ENCODE results near the gene CLEC2L. TPM values are rescaled to one million over a fixed set of nuclear protein-coding genes. Genes with fewer than 3 reads are reported as not detected.

Gene CLEC2L
- total RNA-seq, 2 experiments from 2014 or later = not detected

DNA sequence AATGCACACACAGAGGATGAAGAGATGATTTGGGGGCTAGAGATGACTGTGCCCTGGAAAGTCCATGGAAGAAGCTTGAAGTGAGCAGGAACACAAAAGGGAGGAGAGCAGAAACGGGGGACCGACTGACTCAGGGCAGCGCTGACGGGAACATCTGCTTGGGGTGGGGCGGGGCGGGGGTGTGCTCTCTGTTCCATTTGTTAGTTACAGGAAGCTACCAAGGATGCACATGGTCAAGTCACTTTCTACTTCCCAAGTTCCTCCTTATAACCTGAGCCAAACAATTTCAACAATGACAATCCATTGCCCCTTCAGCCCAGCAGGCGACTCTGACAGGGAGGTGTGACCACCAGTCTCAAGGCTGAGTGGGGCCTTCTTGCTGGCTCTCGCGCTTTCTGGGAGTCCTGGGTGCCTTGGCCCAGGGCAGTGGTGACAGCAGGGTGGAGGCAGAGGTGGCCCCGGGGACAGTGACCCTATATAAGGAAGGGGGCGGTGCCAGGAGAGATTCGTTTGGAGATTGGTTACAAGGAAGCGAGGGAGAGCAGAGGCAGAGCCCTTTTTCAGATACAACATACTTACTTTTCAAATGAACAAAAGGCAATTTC, 39.6 kb downstream of the CLEC2L start:
- Mint-ChIP-seq H3K9me3 (peaks cover 5% of the 10 kb centered on the region), H3K27ac (no peak overlapping the region), H3K4me3 (no peak overlapping the region), H3K4me1 (ENCODE audit: low read depth) (peaks cover 9% of the 10 kb centered on the region), H3K27me3 (ENCODE audit: low read depth) (no peaks in the 10 kb centered on the region), H3K36me3 (ENCODE audit: low read depth) (peaks cover 7% of the 10 kb centered on the region)
- CTCF ChIA-PET = no interaction called here
- no peak for DNase-seq
- intact Hi-C loops (cut with micrococcal nuclease) = no loop called here

DNA sequence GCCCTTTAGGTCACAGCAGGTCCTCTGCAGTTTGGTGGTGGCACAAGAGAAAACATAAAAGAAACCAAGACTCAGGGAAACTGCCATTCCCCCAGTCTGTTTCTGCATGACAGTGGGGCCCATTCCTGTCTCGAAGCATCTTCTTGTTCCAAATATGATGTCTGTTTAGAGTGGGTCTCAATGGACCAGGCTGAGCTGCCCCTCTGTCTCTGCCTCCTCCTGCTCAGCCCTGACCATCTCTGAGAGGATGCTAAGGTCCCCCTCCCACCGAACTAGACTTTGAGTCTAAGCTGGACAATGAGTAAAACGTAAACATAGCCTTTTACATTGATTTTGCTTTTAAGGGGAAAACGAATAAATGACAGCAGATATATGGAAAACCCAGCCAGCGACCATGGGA, 40.4 kb downstream of the CLEC2L start:
- intact Hi-C loops (cut with micrococcal nuclease) = no loop called here
- Mint-ChIP-seq H3K4me1 (ENCODE audit: low read depth) (peaks cover 9% of the 10 kb centered on the region), H3K27ac (no peak overlapping the region), H3K9me3 (peaks cover 5% of the 10 kb centered on the region), H3K4me3 (no peak overlapping the region), H3K36me3 (ENCODE audit: low read depth) (peaks cover 9% of the 10 kb centered on the region), H3K27me3 (ENCODE audit: low read depth) (no peaks in the 10 kb centered on the region)
- CTCF ChIA-PET = no interaction called here
- no peak for DNase-seq

DNA sequence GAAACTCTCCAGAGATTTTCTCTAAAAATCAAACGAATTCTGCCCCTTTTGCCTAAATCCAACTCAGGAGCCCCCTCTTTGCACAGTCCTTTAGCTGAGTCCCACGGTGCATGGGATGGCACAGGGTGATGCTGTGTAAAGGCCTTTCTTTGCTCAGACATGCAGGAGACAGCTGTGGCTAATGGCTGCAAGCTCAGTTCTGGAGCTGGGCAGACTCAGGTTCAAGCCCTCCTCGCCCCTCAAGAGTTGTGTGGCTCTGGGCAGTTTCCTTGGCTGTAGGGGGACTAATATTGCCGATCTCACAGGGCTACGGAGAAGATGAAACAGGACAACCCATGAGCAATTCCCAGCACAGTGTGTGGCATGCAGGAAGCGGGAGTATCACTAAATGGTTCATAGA, 42.6 kb downstream of the CLEC2L start:
- Mint-ChIP-seq H3K4me1 (ENCODE audit: low read depth) (peaks cover 9% of the 10 kb centered on the region), H3K9me3 (no peaks in the 10 kb centered on the region), H3K36me3 (ENCODE audit: low read depth) (peaks cover 7% of the 10 kb centered on the region), H3K27me3 (ENCODE audit: low read depth) (no peaks in the 10 kb centered on the region), H3K4me3 (no peak overlapping the region), H3K27ac (no peak overlapping the region)
- CTCF ChIA-PET = interaction anchor here (0.7 kb wide), 1 partner anchor 131 kb away, joined by 3 read pairs; no protein-coding TSS in a partner anchor
- intact Hi-C loops (cut with micrococcal nuclease) = no loop called here
- no peak for DNase-seq

DNA sequence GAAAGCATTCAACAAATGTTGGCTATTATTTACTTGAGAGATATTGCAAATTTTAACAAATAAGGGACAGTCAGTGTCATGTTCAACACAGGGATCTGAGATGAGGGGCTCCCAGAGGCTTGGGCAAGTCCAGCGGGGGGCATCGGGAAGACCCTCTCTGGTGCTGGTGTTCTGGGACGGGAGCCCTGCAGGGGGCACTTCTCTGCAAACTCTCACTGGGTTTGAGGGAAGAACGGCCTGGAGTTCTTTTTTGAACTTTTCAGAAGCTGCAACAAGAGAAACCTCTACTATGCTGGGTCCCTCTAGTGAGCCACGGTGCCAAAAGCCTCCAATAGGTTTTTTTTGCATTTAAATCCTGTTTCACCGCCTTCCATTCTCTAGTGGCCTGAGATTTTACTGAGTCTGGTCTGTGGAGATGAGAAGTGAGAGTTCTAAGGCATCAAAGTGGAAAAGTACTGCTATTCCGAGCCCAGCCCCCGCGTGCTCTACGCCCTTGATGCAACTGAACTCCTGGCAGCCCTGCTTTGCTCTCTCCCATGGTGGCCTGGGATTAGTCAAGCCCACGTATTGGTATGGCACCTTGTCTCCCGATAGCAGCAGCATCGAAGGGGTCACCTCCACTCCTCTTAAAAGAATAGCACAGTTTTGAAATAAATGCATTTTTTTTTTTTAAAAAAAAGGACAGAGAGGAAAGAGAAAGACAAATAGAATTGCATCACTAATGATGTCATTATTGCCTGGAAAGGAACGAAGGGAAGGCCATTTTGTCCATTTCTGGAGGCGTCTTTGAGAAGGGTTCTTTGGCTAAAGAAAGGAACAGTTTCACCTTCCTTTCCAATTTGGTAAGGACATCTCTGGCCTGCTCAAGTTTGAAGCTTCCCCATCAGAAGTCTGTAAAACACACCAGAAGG, 43.5 kb downstream of the CLEC2L start:
- Mint-ChIP-seq H3K27me3 (ENCODE audit: low read depth) (no peaks in the 10 kb centered on the region), H3K4me3 (no peak overlapping the region), H3K4me1 (ENCODE audit: low read depth) (peaks cover 9% of the 10 kb centered on the region), H3K36me3 (ENCODE audit: low read depth) (peaks cover 9% of the 10 kb centered on the region), H3K27ac (no peak overlapping the region), H3K9me3 (no peaks in the 10 kb centered on the region)
- CTCF ChIA-PET = interaction anchor here (0.6 kb wide), 1 partner anchor 25 kb away, joined by 4 read pairs; no protein-coding TSS in a partner anchor
- intact Hi-C loops (cut with micrococcal nuclease) = no loop called here
- no peak for DNase-seq

DNA sequence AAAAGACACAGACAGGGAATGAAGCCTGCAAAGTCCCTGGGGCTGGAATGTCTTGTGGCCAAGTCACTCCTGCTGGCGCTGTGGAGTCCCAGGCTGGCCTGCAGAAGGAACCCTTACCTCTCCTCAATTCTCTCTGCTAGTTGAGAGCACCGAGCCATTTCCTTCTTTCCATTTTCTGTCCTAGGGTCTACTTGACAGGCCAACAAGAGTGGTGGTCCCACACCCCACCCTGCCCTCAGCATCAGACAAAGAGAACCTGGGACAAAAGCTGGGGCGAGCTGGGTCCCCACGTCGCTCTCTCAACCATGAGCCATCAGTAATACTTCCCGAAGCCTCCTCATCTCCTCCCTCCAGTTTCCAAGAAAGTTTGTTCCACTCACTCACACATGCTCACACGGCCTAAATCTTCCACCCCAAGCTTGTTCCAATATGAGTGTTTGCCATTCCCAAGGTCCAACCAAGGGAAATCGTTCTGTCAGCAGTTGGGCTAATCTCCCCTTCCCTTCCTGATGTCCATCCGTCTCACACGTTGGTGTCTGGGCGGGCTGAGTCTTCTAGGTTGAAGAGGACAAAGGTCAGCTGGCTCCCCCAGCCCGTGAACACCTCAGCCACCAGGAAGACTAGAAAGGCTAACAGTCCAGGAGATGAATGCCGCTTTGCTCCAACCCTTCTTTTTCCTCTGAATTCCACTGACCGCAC, 44.3 kb downstream of the CLEC2L start:
- Mint-ChIP-seq H3K4me1 (ENCODE audit: low read depth) (peaks cover 9% of the 10 kb centered on the region), H3K4me3 (no peak overlapping the region), H3K9me3 (no peaks in the 10 kb centered on the region), H3K27me3 (ENCODE audit: low read depth) (no peaks in the 10 kb centered on the region), H3K36me3 (ENCODE audit: low read depth) (peaks cover 8% of the 10 kb centered on the region), H3K27ac (no peak overlapping the region)
- CTCF ChIA-PET = interaction anchor here (0.6 to 0.9 kb wide), 2 partner anchors 26 to 67 kb away, joined by 3 to 4 read pairs; no protein-coding TSS in a partner anchor
- intact Hi-C loops (cut with micrococcal nuclease) = no loop called here
- DNase-seq = no peak

DNA sequence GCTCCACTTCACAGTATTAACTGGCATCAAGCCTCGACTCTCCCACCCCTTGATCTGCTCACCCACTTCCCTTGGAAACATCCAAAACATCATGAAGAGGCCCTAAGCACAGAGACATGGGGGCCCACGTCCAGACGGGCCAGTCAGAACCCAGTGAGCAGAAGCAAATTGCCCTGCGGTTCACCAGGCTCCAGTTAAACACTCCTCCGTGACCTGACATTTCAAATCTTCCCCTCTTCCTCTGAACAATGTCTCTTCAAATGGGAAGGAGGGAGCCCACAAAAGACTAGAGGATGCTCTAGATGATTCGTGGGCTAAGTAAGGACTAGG, 44.8 kb downstream of the CLEC2L start:
- no peak overlapping the region for H3K4me3 Mint-ChIP-seq
- CTCF ChIA-PET = interaction anchor here (0.9 kb wide), 1 partner anchor 68 kb away, joined by 3 read pairs; no protein-coding TSS in a partner anchor

DNA sequence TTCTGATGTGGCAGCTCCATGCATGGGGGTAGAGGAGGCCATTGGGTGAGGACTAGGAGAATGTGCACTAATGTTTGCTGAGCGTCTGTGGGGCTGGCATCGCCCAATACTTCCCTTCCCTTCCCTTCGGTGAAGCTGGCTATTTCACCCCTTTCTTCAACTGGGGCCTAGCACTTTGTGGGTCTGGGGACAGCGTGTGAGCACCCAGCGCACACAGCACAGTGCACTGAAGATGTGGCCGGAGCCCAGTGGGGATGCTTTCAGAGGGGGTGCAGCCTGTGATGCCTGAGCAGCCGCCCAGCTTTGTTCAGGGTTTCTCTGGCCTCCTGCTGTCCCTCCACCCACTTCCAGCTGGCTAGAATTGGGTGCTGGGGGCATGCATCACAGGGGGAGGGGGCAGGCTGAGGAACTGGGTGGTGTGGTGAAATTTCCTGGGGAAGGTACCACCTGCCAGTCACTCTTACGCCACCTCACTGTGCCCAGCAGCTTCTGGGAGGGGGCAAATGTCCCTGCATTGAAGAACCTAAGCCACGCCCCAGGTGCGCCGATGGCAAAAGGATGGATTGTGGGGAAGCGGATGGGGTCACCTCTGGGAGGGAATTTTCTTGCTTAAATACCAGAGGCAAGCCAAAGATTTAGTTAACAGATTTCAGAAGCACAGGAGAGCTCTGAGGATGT, 45.5 kb downstream of the CLEC2L start:
- CTCF ChIA-PET = interaction anchor here (0.9 kb wide), 1 partner anchor 69 kb away, joined by 3 read pairs; no protein-coding TSS in a partner anchor
- no peak overlapping the region for H3K27ac Mint-ChIP-seq
- no peaks in the 10 kb centered on the region for H3K27me3 Mint-ChIP-seq (ENCODE audit: low read depth)
- H3K9me3 Mint-ChIP-seq = no peaks in the 10 kb centered on the region
- H3K4me1 Mint-ChIP-seq (ENCODE audit: low read depth) = peaks cover 9% of the 10 kb centered on the region
- H3K4me3 Mint-ChIP-seq = no peak overlapping the region
- intact Hi-C loops (cut with micrococcal nuclease) = no loop called here
- H3K36me3 Mint-ChIP-seq (ENCODE audit: low read depth) = peaks cover 8% of the 10 kb centered on the region
- no peak for DNase-seq

More for the DNA sequence above, 44.8 kb downstream of the CLEC2L start:
- H3K36me3 Mint-ChIP-seq (ENCODE audit: low read depth) = peaks cover 8% of the 10 kb centered on the region
- no peaks in the 10 kb centered on the region for H3K9me3 Mint-ChIP-seq
- H3K27me3 Mint-ChIP-seq (ENCODE audit: low read depth) = no peaks in the 10 kb centered on the region
- no peak for DNase-seq
- intact Hi-C loops (cut with micrococcal nuclease) = no loop called here
- H3K27ac Mint-ChIP-seq = no peak overlapping the region
- peaks cover 9% of the 10 kb centered on the region for H3K4me1 Mint-ChIP-seq (ENCODE audit: low read depth)

DNA sequence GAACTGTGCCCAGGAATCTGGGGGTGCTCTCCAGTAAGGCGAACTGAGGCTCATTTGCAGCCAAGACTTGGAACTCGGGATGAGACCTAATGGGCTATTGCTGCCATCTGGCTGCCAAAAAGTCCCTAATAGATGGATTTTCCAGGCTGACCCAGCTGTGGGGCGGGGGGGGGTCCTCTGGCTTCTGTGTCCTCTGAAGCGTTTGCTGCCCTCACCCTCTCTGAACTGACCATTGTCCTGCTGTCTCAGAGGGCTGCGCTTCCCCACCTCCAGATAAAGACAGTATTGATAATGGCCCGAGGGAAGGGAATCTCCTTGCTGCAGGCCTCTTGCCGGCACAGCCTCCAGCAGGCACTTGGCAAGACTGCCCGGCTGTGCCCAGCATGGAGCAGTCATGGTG, 46.6 kb downstream of the CLEC2L start:
- intact Hi-C loops (cut with micrococcal nuclease) = no loop called here
- no peak for DNase-seq
- CTCF ChIA-PET = interaction anchor here (0.6 kb wide), 1 partner anchor 948 kb away, joined by 3 read pairs; no protein-coding TSS in a partner anchor
- H3K9me3 Mint-ChIP-seq = no peaks in the 10 kb centered on the region
- H3K27me3 Mint-ChIP-seq (ENCODE audit: low read depth) = no peaks in the 10 kb centered on the region
- peaks cover 9% of the 10 kb centered on the region for H3K4me1 Mint-ChIP-seq (ENCODE audit: low read depth)
- no peak overlapping the region for H3K27ac Mint-ChIP-seq
- no peak overlapping the region for H3K4me3 Mint-ChIP-seq
- H3K36me3 Mint-ChIP-seq (ENCODE audit: low read depth) = peaks cover 11% of the 10 kb centered on the region

DNA sequence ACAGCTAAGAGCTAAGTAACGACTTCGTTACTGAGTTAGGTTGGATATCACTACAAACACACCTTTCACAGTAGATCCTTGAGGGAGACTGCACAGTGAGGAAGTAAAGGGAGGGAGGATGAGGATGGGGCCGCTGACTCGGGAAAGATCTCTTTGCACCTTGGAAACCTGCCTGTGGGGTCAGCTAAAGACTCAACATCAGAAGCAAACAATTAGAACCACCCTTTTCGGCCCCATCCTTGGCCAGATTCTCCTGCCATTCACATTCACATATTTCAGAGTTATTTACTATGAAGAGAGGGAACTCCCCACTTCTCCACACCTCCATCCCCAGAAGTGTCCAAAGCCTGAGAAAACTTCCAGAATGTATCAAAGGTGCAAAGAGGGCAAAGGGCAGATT, 47.1 kb downstream of the CLEC2L start:
- intact Hi-C loops (cut with micrococcal nuclease) = no loop called here
- H3K9me3 Mint-ChIP-seq = no peaks in the 10 kb centered on the region
- CTCF ChIA-PET = interaction anchor here (0.6 kb wide), 1 partner anchor 947 kb away, joined by 3 read pairs; no protein-coding TSS in a partner anchor
- peaks cover 9% of the 10 kb centered on the region for H3K4me1 Mint-ChIP-seq (ENCODE audit: low read depth)
- H3K36me3 Mint-ChIP-seq (ENCODE audit: low read depth) = peaks cover 11% of the 10 kb centered on the region
- no peaks in the 10 kb centered on the region for H3K27me3 Mint-ChIP-seq (ENCODE audit: low read depth)
- H3K27ac Mint-ChIP-seq = no peak overlapping the region
- no peak overlapping the region for H3K4me3 Mint-ChIP-seq
- no peak for DNase-seq

DNA sequence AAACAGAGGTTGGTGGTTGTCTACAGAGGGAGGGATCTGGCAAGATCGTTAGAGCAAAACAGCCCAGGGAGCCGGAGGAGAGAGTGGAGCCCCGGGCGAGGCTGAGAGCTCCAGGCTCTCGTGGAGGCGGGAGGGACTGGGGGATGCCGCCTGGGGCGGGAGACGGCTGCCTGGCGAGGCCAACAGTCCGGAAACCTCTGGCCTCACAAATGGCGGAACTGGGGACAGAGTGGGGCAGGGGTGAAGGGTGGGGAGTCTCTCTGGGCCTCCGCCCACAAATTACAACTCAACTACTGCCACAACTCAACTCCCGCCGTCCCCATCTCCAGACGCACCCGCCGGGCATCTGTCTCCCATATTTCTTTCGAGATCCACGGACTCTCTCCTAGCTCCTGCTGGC, 47.7 kb downstream of the CLEC2L start:
- no peak overlapping the region for H3K4me3 Mint-ChIP-seq
- intact Hi-C loops (cut with micrococcal nuclease) = no loop called here
- CTCF ChIA-PET = no interaction called here
- no peaks in the 10 kb centered on the region for H3K27me3 Mint-ChIP-seq (ENCODE audit: low read depth)
- H3K27ac Mint-ChIP-seq = no peak overlapping the region
- no peak for DNase-seq
- peaks cover 6% of the 10 kb centered on the region for H3K4me1 Mint-ChIP-seq (ENCODE audit: low read depth)
- H3K9me3 Mint-ChIP-seq = no peaks in the 10 kb centered on the region
- peaks cover 11% of the 10 kb centered on the region for H3K36me3 Mint-ChIP-seq (ENCODE audit: low read depth)

DNA sequence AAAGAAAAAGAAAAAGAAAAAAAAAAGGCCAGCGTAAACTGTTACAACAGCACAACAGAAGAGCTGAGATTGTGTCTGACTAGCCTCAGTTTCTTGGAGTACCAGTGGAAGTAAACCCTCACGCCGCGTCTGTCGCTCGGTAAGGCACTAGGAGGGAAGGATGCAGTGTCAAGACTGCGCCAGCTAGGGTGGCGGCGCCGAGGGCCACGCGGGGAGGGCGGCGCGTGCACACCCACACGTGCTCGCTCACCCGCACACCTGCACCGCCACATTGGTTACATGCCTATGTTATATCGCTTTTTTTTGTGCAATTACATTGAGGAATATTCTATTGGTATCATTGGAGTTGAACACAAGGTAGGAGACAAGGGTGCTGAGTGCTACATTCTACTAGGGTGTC, 48.2 kb downstream of the CLEC2L start:
- peaks cover 5% of the 10 kb centered on the region for H3K4me1 Mint-ChIP-seq (ENCODE audit: low read depth)
- peaks cover 11% of the 10 kb centered on the region for H3K36me3 Mint-ChIP-seq (ENCODE audit: low read depth)
- no peaks in the 10 kb centered on the region for H3K9me3 Mint-ChIP-seq
- no peak overlapping the region for H3K27ac Mint-ChIP-seq
- intact Hi-C loops (cut with micrococcal nuclease) = no loop called here
- CTCF ChIA-PET = no interaction called here
- DNase-seq = no peak
- H3K27me3 Mint-ChIP-seq (ENCODE audit: low read depth) = no peaks in the 10 kb centered on the region
- H3K4me3 Mint-ChIP-seq = no peak overlapping the region

DNA sequence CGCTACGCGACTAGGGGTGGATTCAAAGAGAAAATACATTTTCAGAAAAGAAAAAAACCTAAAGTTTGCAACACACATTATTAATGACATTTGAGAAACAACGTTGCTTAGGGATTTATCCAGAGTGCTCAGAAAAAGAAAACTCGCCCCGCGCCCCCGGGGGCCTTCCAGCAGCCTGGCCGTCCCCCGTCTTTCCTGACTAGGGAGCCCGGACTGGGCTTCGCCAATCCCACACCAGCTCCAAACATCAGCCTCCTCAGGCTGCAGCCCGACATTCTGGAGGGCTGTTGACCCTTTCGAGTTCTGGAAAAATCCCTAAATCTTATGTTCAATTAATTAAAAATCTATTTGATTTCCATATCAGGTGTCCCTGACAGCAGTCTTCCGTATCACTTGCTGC, 48.6 kb downstream of the CLEC2L start:
- Mint-ChIP-seq H3K4me1 (ENCODE audit: low read depth) (peaks cover 3% of the 10 kb centered on the region), H3K27ac (no peak overlapping the region), H3K36me3 (ENCODE audit: low read depth) (peaks cover 11% of the 10 kb centered on the region), H3K27me3 (ENCODE audit: low read depth) (no peaks in the 10 kb centered on the region), H3K4me3 (no peak overlapping the region), H3K9me3 (no peaks in the 10 kb centered on the region)
- intact Hi-C loops (cut with micrococcal nuclease) = no loop called here
- CTCF ChIA-PET = no interaction called here
- no peak for DNase-seq
